Endothelial cell of hepatic sinusoid (primary cell): ENCODE data around the gene VPS72.
"Not testable (repeated sequence)": the region's sequence is repeated elsewhere in the genome, so short reads cannot be mapped to it uniquely, and the experiment has no call there.

ENCODE experiments used
- in situ Hi-C: cut with HindIII; loops from 2 replicates; pipeline ENCODE4 v1.10.0; 2017; ENCODE audit warnings: low sequenced_read_pairs

VPS72 gene

GRCh38 chr1:151189637-151190445 lies at the start of gene VPS72:
Gene VPS72, minus strand, starts transcription at chr1:151190197. Its CDS starts 76 bp downstream, at chr1:151190121.
- in situ Hi-C loops = no loop called here

- in situ Hi-C loops = no loop called here
Measured at GRCh38 chr1:151238467-151238739, 48.4 kb upstream of the VPS72 start.

GRCh38 chr1:151237678-151238466 lies 47.9 kb upstream of the VPS72 start:
- in situ Hi-C loops = no loop called here

- in situ Hi-C loops = no loop called here
Measured at GRCh38 chr1:151235235-151235634, 45.2 kb upstream of the VPS72 start.

- in situ Hi-C loops = no loop called here
Measured at GRCh38 chr1:151222130-151222529, 32.1 kb upstream of the VPS72 start.

GRCh38 chr1:151221616-151222015 lies 31.6 kb upstream of the VPS72 start:
- in situ Hi-C loops = no loop called here

- in situ Hi-C loops = no loop called here
Measured at GRCh38 chr1:151213560-151213959, 23.6 kb upstream of the VPS72 start.

- in situ Hi-C loops = no loop called here
Measured at GRCh38 chr1:151211972-151212705, 22.1 kb upstream of the VPS72 start.

GRCh38 chr1:151210830-151211229 lies 20.8 kb upstream of the VPS72 start:
- in situ Hi-C loops = no loop called here

GRCh38 chr1:151205381-151205965 lies 15.5 kb upstream of the VPS72 start:
- in situ Hi-C loops = loop anchor here (5.0 kb wide), 1 partner anchor 42 kb away; no protein-coding TSS in a partner anchor

GRCh38 chr1:151199873-151200581 lies 10.0 kb upstream of the VPS72 start:
- in situ Hi-C loops = no loop called here

GRCh38 chr1:151198254-151199127 lies 8.5 kb upstream of the VPS72 start, which contains the start of gene PIP5K1A:
Gene PIP5K1A, plus strand, starts transcription at chr1:151198552. Its CDS starts 445 bp downstream, at chr1:151198997.
- in situ Hi-C loops = no loop called here

GRCh38 chr1:151197863-151198253 lies 7.9 kb upstream of the VPS72 start:
- in situ Hi-C loops = no loop called here

- in situ Hi-C loops = no loop called here
Measured at GRCh38 chr1:151196292-151196800, 6.3 kb upstream of the VPS72 start.

GRCh38 chr1:151194894-151195594 lies 5.0 kb upstream of the VPS72 start:
- in situ Hi-C loops = not testable (repeated sequence)

GRCh38 chr1:151193856-151194255 lies 3.9 kb upstream of the VPS72 start:
- in situ Hi-C loops = no loop called here

GRCh38 chr1:151193304-151193703 lies 3.3 kb upstream of the VPS72 start:
- in situ Hi-C loops = no loop called here

GRCh38 chr1:151192047-151192446 lies 2.0 kb upstream of the VPS72 start:
- in situ Hi-C loops = no loop called here

GRCh38 chr1:151188667-151189066 lies 1.3 kb downstream of the VPS72 start:
- in situ Hi-C loops = not testable (repeated sequence)
